Suprapubic skin (tissue), 4 donors: ENCODE data around the gene CCR8. TPM values are rescaled to one million over a fixed set of nuclear protein-coding genes. Genes with fewer than 3 reads are reported as not detected.
"Not testable (repeated sequence)": the region's sequence is repeated elsewhere in the genome, so short reads cannot be mapped to it uniquely, and the experiment has no call there.

Source experiments
- DNase-seq, 2 donors: peaks; one replicate each; pipeline ENCODE4 v3.0.0-alpha.2; 2019; ENCODE audit warnings: low spot score in 2 of 2
- H3K27ac ChIP-seq: fragments of 200-600 bp; sonication (generic); one replicate; pipeline ENCODE4 v1.5.1; 2019
- H3K27me3 ChIP-seq: fragments of 200-600 bp; sonication (generic); one replicate; pipeline ENCODE4 v1.5.1; 2019
- H3K36me3 ChIP-seq: fragments of 200-600 bp; sonication (generic); one replicate; pipeline ENCODE4 v1.5.1; 2019
- H3K4me1 ChIP-seq: fragments of 200-600 bp; sonication (generic); one replicate; pipeline ENCODE4 v1.5.1; 2019
- H3K4me3 ChIP-seq: fragments of 200-600 bp; sonication (generic); one replicate; pipeline ENCODE4 v1.5.1; 2019; ENCODE audit warnings: mild to moderate bottlenecking
- H3K9me3 ChIP-seq: fragments of 200-600 bp; sonication (generic); one replicate; pipeline ENCODE4 v1.5.1; 2019
- CTCF ChIP-seq, 2 donors: fragments of 200-600 bp in 1 of 2; fragments of 450-650 bp in 1 of 2; sonication (generic) in 1 of 2; IDR thresholded peaks; one replicate each; pipeline ENCODE4 v1.5.1; 2016 to 2019; ENCODE audit warnings: antibody characterized with exemption in 2 of 2, mild to moderate bottlenecking in 1 of 2, moderate library complexity in 1 of 2
- EP300 ChIP-seq: sonication (generic); formaldehyde crosslinking; IDR thresholded peaks from one replicate; pipeline ENCODE4 v1.6.1; 2017; ENCODE audit warnings: antibody characterized with exemption
- POLR2A ChIP-seq, 2 donors: fragments of 450-650 bp; IDR thresholded peaks; one replicate each; pipeline ENCODE4 v1.6.1; 2017; ENCODE audit warnings: antibody characterized with exemption in 2 of 2, mild to moderate bottlenecking in 2 of 2, moderate library complexity in 2 of 2
- POLR2AphosphoS5 ChIP-seq, 3 donors: sonication (generic); formaldehyde crosslinking; IDR thresholded peaks; one replicate each; pipeline ENCODE4 v1.6.1; 2017; ENCODE audit warnings: antibody characterized with exemption in 3 of 3
- WGBS: methylation state at CpG from one replicate; pipeline ENCODE4 v1.1.5; 2018; 5-methylcytosine and 5-hydroxymethylcytosine counted together
- total RNA-seq, 4 donors: library from RNA; depleted of rRNA; stranded (reverse); fragments of >200 nt; gene quantifications; one replicate each; pipeline ENCODE4 v1.1.0, GENCODE V29; 2016

The CCR8 gene
- total RNA-seq, 4 donors from 2014 or later, result not detected

- H3K4me3 ChIP-seq, result no peak overlapping the region
- H3K27ac ChIP-seq, result no peak overlapping the region
- TF ChIP-seq EP300, result no peak
- TF ChIP-seq CTCF (IDR thresholded peaks at IDR 0.05), result no peak
- TF ChIP-seq POLR2A (IDR thresholded peaks at IDR 0.05), result no peak
- no peak for TF ChIP-seq POLR2AphosphoS5 (IDR thresholded peaks at IDR 0.05)
- no peaks in the 10 kb centered on the region for H3K9me3 ChIP-seq
- H3K27me3 ChIP-seq, result no peaks in the 10 kb centered on the region
- H3K36me3 ChIP-seq, result no peaks in the 10 kb centered on the region
- no peaks in the 10 kb centered on the region for H3K4me1 ChIP-seq
- no peak for DNase-seq
- 57% methylated on average over 3 of the region's 3 CpGs for WGBS
These were observed 18.0 kb downstream of the CCR8 start for GRCh38 chr3:39347586-39347876.

GRCh38 chr3:39349080-39349479, 19.6 kb downstream of the CCR8 start:
- H3K27ac ChIP-seq, result no peak overlapping the region
- TF ChIP-seq POLR2A (IDR thresholded peaks at IDR 0.05), result no peak
- 71% methylated on average over 3 of the region's 3 CpGs for WGBS

DNA sequence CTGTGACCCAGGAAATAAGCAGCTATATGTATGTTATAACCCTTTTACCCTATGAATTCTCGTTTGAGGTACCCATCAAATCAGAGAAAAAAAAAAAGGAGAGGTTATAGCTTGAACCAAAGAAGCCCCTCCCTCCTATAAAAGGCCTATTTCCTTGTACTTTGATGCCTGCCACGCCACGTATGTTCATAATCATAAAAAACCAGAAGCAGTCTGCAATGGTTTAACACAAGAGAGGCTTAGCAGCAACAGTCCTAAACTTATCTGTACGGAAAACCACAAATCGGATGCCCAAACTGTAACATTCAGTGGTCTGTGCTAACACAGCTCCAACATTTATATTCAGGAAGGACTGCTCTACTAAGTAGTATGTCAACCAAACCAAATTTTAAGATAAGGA, 21.2 kb downstream of the CCR8 start:
- H3K4me3 ChIP-seq, result no peak overlapping the region
- no peaks in the 10 kb centered on the region for H3K4me1 ChIP-seq
- no peaks in the 10 kb centered on the region for H3K36me3 ChIP-seq
- H3K9me3 ChIP-seq, result no peaks in the 10 kb centered on the region
- no peak for DNase-seq
- no peaks in the 10 kb centered on the region for H3K27me3 ChIP-seq
- no peak overlapping the region for H3K27ac ChIP-seq
- TF ChIP-seq POLR2AphosphoS5 (IDR thresholded peaks at IDR 0.05) (no peak), CTCF (IDR thresholded peaks at IDR 0.05) (no peak), POLR2A (IDR thresholded peaks at IDR 0.05) (no peak), EP300 (no peak)
- WGBS, result 69% methylated on average over 5 of the region's 5 CpGs

More at GRCh38 chr3:39349080-39349479, 19.6 kb downstream of the CCR8 start:
- Histone ChIP-seq H3K4me3 (no peak overlapping the region), H3K36me3 (no peaks in the 10 kb centered on the region), H3K9me3 (no peaks in the 10 kb centered on the region), H3K27me3 (no peaks in the 10 kb centered on the region), H3K4me1 (no peaks in the 10 kb centered on the region)
- DNase-seq, result no peak

- H3K4me1 ChIP-seq, result not testable (repeated sequence)
These were observed 21.6 kb downstream of the CCR8 start for GRCh38 chr3:39351134-39351533.

DNA sequence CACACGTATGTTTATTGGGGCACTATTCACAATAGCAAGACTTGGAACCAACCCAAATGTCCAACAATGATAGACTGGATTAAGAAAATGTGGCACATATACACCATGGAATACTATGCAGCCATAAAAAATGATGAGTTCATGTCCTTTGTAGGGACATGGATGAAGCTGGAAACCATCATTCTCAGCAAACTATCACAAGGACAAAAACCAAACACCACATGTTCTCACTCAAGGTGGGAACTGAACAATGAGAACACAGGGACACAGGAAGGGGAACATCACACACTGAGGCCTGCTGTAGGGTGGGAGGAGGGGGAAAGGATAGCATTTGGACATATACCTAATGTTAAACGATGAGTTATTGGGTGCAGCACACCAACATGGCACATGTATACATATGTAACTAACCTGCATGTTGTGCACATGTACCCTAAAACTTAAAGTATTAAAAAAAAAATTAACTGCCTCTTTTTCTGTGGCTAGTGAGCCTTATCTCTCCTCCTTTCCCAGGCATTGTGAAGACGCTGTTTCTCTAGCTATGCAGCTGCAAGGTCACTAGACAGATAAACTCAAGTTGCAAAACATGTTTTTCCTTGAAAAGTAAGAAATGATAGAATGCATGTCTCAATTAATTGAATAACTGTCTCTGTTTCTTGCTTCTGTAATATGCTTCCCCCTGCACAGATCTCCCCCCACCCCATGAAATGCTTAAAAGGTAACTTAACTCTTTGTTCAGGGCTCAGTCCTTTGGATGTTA, 23.8 kb downstream of the CCR8 start:
- WGBS, result 78% methylated on average over 3 of the region's 3 CpGs
- not testable (repeated sequence) for H3K4me3 ChIP-seq, DNase-seq, H3K4me1 ChIP-seq, H3K27me3 ChIP-seq, H3K27ac ChIP-seq, H3K9me3 ChIP-seq, H3K36me3 ChIP-seq

More at GRCh38 chr3:39351134-39351533, 21.6 kb downstream of the CCR8 start:
- not testable (repeated sequence) for H3K4me3 ChIP-seq, H3K27ac ChIP-seq, H3K36me3 ChIP-seq, H3K9me3 ChIP-seq, H3K27me3 ChIP-seq, DNase-seq
- WGBS, result 78% methylated on average over 2 of the region's 2 CpGs

GRCh38 chr3:39358333-39358732, 28.8 kb downstream of the CCR8 start:
- no peak overlapping the region for H3K27ac ChIP-seq
- TF ChIP-seq POLR2A (IDR thresholded peaks at IDR 0.05) (no peak), POLR2AphosphoS5 (IDR thresholded peaks at IDR 0.05) (no peak), EP300 (no peak), CTCF (IDR thresholded peaks at IDR 0.05) (no peak)
- no peak for DNase-seq
- no peaks in the 10 kb centered on the region for H3K36me3 ChIP-seq
- H3K4me1 ChIP-seq, result no peaks in the 10 kb centered on the region
- WGBS, result 79% methylated on average over 3 of the region's 3 CpGs
- H3K9me3 ChIP-seq, result no peaks in the 10 kb centered on the region
- H3K4me3 ChIP-seq, result no peak overlapping the region
- H3K27me3 ChIP-seq, result no peaks in the 10 kb centered on the region
